ENCODE data around the gene SLC12A3. TPM values are rescaled to one million over a fixed set of nuclear protein-coding genes. Genes with fewer than 3 reads are reported as not detected.

The SLC12A3 gene
- total and polyA plus RNA-seq, 2 of the 8 experiments (the other 6 are each of a cell fraction or from before 2014, with no cell fraction given): not detected

- no peaks in the 10 kb centered on the region for H3K4me1 ChIP-seq (replicated peaks in 1 of 4; ENCODE audit: control insufficient read depth in 3 of 4, insufficient read depth in 4 of 4, low read length in 3 of 4)
- H2BK12ac ChIP-seq (ENCODE audit: low read depth, low read length): no peak overlapping the region
- ChIA-PET POLR2A (ENCODE audit: partially characterized antibody) (no interaction called here), CTCF (ENCODE audit: partially characterized antibody) (interaction anchor here (0.6 to 3.4 kb wide), 4 partner anchors 13 to 849 kb away, joined by 3 to 12 read pairs (median 4); no protein-coding TSS in a partner anchor)
- WGBS, 2 experiments (ENCODE audit: extremely low coverage in 1 of 2, insufficient coverage in 1 of 2, insufficient read length in 1 of 2, insufficient replicate concordance in 2 of 2, low coverage in 1 of 2, low lambda C conversion rate in 2 of 2, missing lambda C conversion rate in 1 of 2): 86% methylated on average over 9 of the region's 9 CpGs; no CpG with 5 or more reads in 1 of the 2 experiments
- peaks cover 15 to 72% (median 45%) of the 10 kb centered on the region in 4 experiments for H3K36me3 ChIP-seq (ENCODE audit: control insufficient read depth in 2 of 4, insufficient read depth in 4 of 4, low read length in 3 of 4)
- no peak overlapping the region for H3K4me2 ChIP-seq (ENCODE audit: insufficient read depth in 1 of 2, low read depth in 2 of 2, low read length in 2 of 2)
- H3K79me2 ChIP-seq (ENCODE audit: control insufficient read depth in 1 of 2, insufficient read depth in 2 of 2, low read length in 2 of 2): no peaks in the 10 kb centered on the region
- no peak overlapping the region for H3K14ac ChIP-seq (ENCODE audit: insufficient read length)
- no peak overlapping the region for H3K9ac ChIP-seq (replicated peaks in 1 of 4; ENCODE audit: extremely low read depth in 1 of 4, low read depth in 3 of 4, low read length in 3 of 4)
- H2BK20ac ChIP-seq (ENCODE audit: low read length): no peak overlapping the region
- no peak overlapping the region for H3K23ac ChIP-seq (ENCODE audit: insufficient read length)
- no peak overlapping the region for H4K8ac ChIP-seq (ENCODE audit: extremely low read depth, insufficient read depth, low read length)
- H2BK5ac ChIP-seq (ENCODE audit: low read depth, low read length): no peak overlapping the region
- no peak overlapping the region for H2BK120ac ChIP-seq (replicated peaks; ENCODE audit: low read depth, low read length)
- H3K4me3 ChIP-seq (ENCODE audit: extremely low read depth in 1 of 4, insufficient read depth in 2 of 4, low read depth in 3 of 4, low read length in 4 of 4): no peak overlapping the region
- DNase-seq (ENCODE audit: low read depth in 1 of 2, low spot score in 2 of 2) (no peak), FAIRE-seq (no peak)
- H3K56ac ChIP-seq (replicated peaks; ENCODE audit: insufficient read length, low read depth, low read length): no peak overlapping the region
- no peak overlapping the region for H3K18ac ChIP-seq (ENCODE audit: extremely low read depth, low read length)
- H2AFZ ChIP-seq (ENCODE audit: low read length): no peak overlapping the region
- no peaks in the 10 kb centered on the region for H3K23me2 ChIP-seq (ENCODE audit: low read depth, low read length)
- H2BK15ac ChIP-seq (ENCODE audit: low read length): no peak overlapping the region
- no peak overlapping the region for H3K4ac ChIP-seq (replicated peaks; ENCODE audit: insufficient read length, low read depth, low read length)
- no peak overlapping the region for H4K5ac ChIP-seq (ENCODE audit: insufficient read length, low read depth, low read length)
- H3K9me3 ChIP-seq (ENCODE audit: insufficient read depth in 2 of 2, low read depth in 1 of 2, low read length in 1 of 2): no peaks in the 10 kb centered on the region
- no peaks in the 10 kb centered on the region; a peak in 1 of 7 replicates for H3K27me3 ChIP-seq (replicated peaks in 1 of 4; ENCODE audit: control insufficient read depth in 3 of 4, extremely low read depth in 1 of 4, insufficient read depth in 3 of 4, low read length in 3 of 4)
- H3K27ac ChIP-seq (ENCODE audit: low read depth, low read length): no peak overlapping the region
- peaks cover 0 to 4% of the 10 kb centered on the region in 2 experiments for H4K20me1 ChIP-seq (replicated peaks in 1 of 2; ENCODE audit: control insufficient read depth in 1 of 2, insufficient read depth in 2 of 2, low read length in 2 of 2)
- H4K91ac ChIP-seq (replicated peaks; ENCODE audit: insufficient read length, low read length): no peak overlapping the region
- H2AK5ac ChIP-seq (ENCODE audit: low read depth, low read length): no peak overlapping the region
- no peaks in the 10 kb centered on the region for H3K79me1 ChIP-seq (ENCODE audit: low read depth, low read length)
- no peak for TF ChIP-seq YY1 (IDR thresholded peaks at IDR 0.05; ENCODE audit: low read depth, low read length)
- TF ChIP-seq TBP (IDR thresholded peaks at IDR 0.05; ENCODE audit: low read depth, low read length): no peak
- no peak for TF ChIP-seq BCL11A (IDR thresholded peaks at IDR 0.05; ENCODE audit: low read depth in 2 of 2, low read length in 2 of 2)
- no peak for TF ChIP-seq RNF2 (IDR thresholded peaks at IDR 0.05; ENCODE audit: borderline replicate concordance, low read depth, low read length, missing control alignments, poor library complexity, severe bottlenecking)
- TF ChIP-seq SUZ12 (IDR thresholded peaks at IDR 0.05; ENCODE audit: low read length): no peak
- no peak for TF ChIP-seq SIX5 (IDR thresholded peaks at IDR 0.05; ENCODE audit: low read depth, low read length)
- TF ChIP-seq CBX5 (IDR thresholded peaks at IDR 0.05; ENCODE audit: low read depth, low read length): no peak
- TF ChIP-seq ATF3 (IDR thresholded peaks at IDR 0.05; ENCODE audit: insufficient read depth, low read depth, low read length): no peak
- TF ChIP-seq BRCA1 (IDR thresholded peaks at IDR 0.05; ENCODE audit: low read depth, low read length): no peak
- TF ChIP-seq NRF1 (IDR thresholded peaks at IDR 0.05; ENCODE audit: low read depth, low read length): no peak
- TF ChIP-seq TAF1 (IDR thresholded peaks at IDR 0.05; ENCODE audit: low read depth, low read length): no peak
- no peak for TF ChIP-seq TEAD4 (IDR thresholded peaks at IDR 0.05; ENCODE audit: low read depth, low read length)
- no peak for TF ChIP-seq RFX5 (IDR thresholded peaks at IDR 0.05; ENCODE audit: borderline replicate concordance, low read depth, low read length)
Measured at GRCh38 chr16:56838622-56839337, 26.2 kb upstream of the SLC12A3 start.

All from H1 (cell line).